Measurements from ENCODE around the gene TNIK. TPM values are rescaled to one million over a fixed set of nuclear protein-coding genes. Genes with fewer than 3 reads are reported as not detected.

Gene TNIK
- total and polyA plus RNA-seq, 2 experiments from 2014 or later: 14.6 to 34.3 TPM

GRCh38 chr3:171301998-171302397, 158.2 kb downstream of the TNIK start:
- Histone ChIP-seq H3K4me1 (ENCODE audit: insufficient read depth) (peaks cover 8% of the 10 kb centered on the region; the same call in 1 of the 2 replicates), H3K9me2 (ENCODE audit: insufficient read depth) (peaks cover 10% of the 10 kb centered on the region; the same call in 1 of the 2 replicates), H3K36me3 (ENCODE audit: insufficient read depth) (no peaks in the 10 kb centered on the region), H3K4me3 (no peak overlapping the region), H3K79me2 (replicated peaks; ENCODE audit: insufficient read depth) (peaks cover 49% of the 10 kb centered on the region), H3K4me2 (no peak overlapping the region), H4K20me1 (replicated peaks; ENCODE audit: insufficient read depth) (no peaks in the 10 kb centered on the region), H3K27ac (ENCODE audit: low read depth) (no peak overlapping the region), H3K27me3 (ENCODE audit: insufficient read depth) (no peaks in the 10 kb centered on the region), H3F3A (replicated peaks; ENCODE audit: low read depth) (no peaks in the 10 kb centered on the region), H2AFZ (no peak overlapping the region)
- H3K4me3 Mint-ChIP-seq: no peak overlapping the region
- ATAC-seq (no peak), DNase-seq (ENCODE audit: low spot score) (no peak)
- H3K27ac Mint-ChIP-seq: no peak overlapping the region
- H3K27me3 Mint-ChIP-seq (ENCODE audit: insufficient read depth, low read depth, poor library complexity): no peaks in the 10 kb centered on the region
- peaks cover 3% of the 10 kb centered on the region; the same call in 1 of the 3 replicates for H3K36me3 Mint-ChIP-seq (ENCODE audit: low read depth)
- H3K9me3 Mint-ChIP-seq: no peaks in the 10 kb centered on the region
- TF ChIP-seq EZH2phosphoT487 (IDR thresholded peaks at IDR 0.05; ENCODE audit: unreplicated experiment): no peak
- TF ChIP-seq NANOG (IDR thresholded peaks at IDR 0.05; ENCODE audit: borderline replicate concordance): no peak
- TF ChIP-seq, protein P1, sequence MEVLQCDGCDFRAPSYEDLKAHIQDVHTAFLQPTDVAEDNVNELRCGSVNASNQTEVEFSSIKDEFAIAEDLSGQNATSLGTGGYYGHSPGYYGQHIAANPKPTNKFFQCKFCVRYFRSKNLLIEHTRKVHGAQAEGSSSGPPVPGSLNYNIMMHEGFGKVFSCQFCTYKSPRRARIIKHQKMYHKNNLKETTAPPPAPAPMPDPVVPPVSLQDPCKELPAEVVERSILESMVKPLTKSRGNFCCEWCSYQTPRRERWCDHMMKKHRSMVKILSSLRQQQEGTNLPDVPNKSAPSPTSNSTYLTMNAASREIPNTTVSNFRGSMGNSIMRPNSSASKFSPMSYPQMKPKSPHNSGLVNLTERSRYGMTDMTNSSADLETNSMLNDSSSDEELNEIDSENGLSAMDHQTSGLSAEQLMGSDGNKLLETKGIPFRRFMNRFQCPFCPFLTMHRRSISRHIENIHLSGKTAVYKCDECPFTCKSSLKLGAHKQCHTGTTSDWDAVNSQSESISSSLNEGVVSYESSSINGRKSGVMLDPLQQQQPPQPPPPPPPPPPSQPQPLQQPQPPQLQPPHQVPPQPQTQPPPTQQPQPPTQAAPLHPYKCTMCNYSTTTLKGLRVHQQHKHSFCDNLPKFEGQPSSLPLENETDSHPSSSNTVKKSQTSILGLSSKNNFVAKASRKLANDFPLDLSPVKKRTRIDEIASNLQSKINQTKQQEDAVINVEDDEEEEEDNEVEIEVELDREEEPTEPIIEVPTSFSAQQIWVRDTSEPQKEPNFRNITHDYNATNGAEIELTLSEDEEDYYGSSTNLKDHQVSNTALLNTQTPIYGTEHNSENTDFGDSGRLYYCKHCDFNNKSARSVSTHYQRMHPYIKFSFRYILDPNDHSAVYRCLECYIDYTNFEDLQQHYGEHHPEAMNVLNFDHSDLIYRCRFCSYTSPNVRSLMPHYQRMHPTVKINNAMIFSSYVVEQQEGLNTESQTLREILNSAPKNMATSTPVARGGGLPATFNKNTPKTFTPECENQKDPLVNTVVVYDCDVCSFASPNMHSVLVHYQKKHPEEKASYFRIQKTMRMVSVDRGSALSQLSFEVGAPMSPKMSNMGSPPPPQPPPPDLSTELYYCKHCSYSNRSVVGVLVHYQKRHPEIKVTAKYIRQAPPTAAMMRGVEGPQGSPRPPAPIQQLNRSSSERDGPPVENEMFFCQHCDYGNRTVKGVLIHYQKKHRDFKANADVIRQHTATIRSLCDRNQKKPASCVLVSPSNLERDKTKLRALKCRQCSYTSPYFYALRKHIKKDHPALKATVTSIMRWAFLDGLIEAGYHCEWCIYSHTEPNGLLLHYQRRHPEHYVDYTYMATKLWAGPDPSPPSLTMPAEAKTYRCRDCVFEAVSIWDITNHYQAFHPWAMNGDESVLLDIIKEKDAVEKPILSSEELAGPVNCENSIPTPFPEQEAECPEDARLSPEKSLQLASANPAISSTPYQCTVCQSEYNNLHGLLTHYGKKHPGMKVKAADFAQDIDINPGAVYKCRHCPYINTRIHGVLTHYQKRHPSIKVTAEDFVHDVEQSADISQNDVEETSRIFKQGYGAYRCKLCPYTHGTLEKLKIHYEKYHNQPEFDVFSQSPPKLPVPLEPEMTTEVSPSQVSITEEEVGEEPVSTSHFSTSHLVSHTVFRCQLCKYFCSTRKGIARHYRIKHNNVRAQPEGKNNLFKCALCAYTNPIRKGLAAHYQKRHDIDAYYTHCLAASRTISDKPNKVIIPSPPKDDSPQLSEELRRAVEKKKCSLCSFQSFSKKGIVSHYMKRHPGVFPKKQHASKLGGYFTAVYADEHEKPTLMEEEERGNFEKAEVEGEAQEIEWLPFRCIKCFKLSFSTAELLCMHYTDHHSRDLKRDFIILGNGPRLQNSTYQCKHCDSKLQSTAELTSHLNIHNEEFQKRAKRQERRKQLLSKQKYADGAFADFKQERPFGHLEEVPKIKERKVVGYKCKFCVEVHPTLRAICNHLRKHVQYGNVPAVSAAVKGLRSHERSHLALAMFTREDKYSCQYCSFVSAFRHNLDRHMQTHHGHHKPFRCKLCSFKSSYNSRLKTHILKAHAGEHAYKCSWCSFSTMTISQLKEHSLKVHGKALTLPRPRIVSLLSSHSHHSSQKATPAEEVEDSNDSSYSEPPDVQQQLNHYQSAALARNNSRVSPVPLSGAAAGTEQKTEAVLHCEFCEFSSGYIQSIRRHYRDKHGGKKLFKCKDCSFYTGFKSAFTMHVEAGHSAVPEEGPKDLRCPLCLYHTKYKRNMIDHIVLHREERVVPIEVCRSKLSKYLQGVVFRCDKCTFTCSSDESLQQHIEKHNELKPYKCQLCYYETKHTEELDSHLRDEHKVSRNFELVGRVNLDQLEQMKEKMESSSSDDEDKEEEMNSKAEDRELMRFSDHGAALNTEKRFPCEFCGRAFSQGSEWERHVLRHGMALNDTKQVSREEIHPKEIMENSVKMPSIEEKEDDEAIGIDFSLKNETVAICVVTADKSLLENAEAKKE (CRISPR knock-in tag; IDR thresholded peaks at IDR 0.05): no peak
- no peak for TF ChIP-seq ZNF114 (CRISPR knock-in tag; IDR thresholded peaks at IDR 0.05)
- TF ChIP-seq, protein P2, sequence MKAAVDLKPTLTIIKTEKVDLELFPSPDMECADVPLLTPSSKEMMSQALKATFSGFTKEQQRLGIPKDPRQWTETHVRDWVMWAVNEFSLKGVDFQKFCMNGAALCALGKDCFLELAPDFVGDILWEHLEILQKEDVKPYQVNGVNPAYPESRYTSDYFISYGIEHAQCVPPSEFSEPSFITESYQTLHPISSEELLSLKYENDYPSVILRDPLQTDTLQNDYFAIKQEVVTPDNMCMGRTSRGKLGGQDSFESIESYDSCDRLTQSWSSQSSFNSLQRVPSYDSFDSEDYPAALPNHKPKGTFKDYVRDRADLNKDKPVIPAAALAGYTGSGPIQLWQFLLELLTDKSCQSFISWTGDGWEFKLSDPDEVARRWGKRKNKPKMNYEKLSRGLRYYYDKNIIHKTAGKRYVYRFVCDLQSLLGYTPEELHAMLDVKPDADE (IDR thresholded peaks at IDR 0.05): no peak
- no peak for TF ChIP-seq JUNB (IDR thresholded peaks at IDR 0.05; ENCODE audit: unreplicated experiment)
- TF ChIP-seq EZH2 (IDR thresholded peaks at IDR 0.05; ENCODE audit: low read depth, unreplicated experiment): no peak
- TF ChIP-seq, protein P3, sequence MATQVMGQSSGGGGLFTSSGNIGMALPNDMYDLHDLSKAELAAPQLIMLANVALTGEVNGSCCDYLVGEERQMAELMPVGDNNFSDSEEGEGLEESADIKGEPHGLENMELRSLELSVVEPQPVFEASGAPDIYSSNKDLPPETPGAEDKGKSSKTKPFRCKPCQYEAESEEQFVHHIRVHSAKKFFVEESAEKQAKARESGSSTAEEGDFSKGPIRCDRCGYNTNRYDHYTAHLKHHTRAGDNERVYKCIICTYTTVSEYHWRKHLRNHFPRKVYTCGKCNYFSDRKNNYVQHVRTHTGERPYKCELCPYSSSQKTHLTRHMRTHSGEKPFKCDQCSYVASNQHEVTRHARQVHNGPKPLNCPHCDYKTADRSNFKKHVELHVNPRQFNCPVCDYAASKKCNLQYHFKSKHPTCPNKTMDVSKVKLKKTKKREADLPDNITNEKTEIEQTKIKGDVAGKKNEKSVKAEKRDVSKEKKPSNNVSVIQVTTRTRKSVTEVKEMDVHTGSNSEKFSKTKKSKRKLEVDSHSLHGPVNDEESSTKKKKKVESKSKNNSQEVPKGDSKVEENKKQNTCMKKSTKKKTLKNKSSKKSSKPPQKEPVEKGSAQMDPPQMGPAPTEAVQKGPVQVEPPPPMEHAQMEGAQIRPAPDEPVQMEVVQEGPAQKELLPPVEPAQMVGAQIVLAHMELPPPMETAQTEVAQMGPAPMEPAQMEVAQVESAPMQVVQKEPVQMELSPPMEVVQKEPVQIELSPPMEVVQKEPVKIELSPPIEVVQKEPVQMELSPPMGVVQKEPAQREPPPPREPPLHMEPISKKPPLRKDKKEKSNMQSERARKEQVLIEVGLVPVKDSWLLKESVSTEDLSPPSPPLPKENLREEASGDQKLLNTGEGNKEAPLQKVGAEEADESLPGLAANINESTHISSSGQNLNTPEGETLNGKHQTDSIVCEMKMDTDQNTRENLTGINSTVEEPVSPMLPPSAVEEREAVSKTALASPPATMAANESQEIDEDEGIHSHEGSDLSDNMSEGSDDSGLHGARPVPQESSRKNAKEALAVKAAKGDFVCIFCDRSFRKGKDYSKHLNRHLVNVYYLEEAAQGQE (IDR thresholded peaks at IDR 0.05; ENCODE audit: unreplicated experiment): no peak
- TF ChIP-seq STAT1 (IDR thresholded peaks at IDR 0.05; ENCODE audit: unreplicated experiment): no peak
- TF ChIP-seq, protein P4, sequence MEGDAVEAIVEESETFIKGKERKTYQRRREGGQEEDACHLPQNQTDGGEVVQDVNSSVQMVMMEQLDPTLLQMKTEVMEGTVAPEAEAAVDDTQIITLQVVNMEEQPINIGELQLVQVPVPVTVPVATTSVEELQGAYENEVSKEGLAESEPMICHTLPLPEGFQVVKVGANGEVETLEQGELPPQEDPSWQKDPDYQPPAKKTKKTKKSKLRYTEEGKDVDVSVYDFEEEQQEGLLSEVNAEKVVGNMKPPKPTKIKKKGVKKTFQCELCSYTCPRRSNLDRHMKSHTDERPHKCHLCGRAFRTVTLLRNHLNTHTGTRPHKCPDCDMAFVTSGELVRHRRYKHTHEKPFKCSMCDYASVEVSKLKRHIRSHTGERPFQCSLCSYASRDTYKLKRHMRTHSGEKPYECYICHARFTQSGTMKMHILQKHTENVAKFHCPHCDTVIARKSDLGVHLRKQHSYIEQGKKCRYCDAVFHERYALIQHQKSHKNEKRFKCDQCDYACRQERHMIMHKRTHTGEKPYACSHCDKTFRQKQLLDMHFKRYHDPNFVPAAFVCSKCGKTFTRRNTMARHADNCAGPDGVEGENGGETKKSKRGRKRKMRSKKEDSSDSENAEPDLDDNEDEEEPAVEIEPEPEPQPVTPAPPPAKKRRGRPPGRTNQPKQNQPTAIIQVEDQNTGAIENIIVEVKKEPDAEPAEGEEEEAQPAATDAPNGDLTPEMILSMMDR (conservative IDR thresholded peaks at IDR 0.05; ENCODE audit: low read depth in 2 of 2): no peak
- TF ChIP-seq POLR2AphosphoS5 (IDR thresholded peaks at IDR 0.05; ENCODE audit: low read depth): no peak
- no peak for TF ChIP-seq CREB1 (CRISPR knock-in tag; IDR thresholded peaks at IDR 0.05; ENCODE audit: low read depth)
- TF ChIP-seq ZNF331 (CRISPR knock-in tag; IDR thresholded peaks at IDR 0.05; ENCODE audit: low read depth): no peak
- H3K4me1 Mint-ChIP-seq: peaks cover 4% of the 10 kb centered on the region
